ENCODE results near the gene ATP9A. TPM values are rescaled to one million over a fixed set of nuclear protein-coding genes. Genes with fewer than 3 reads are reported as not detected.
"Not testable (repeated sequence)": the region's sequence is repeated elsewhere in the genome, so short reads cannot be mapped to it uniquely, and the experiment has no call there.

Gene ATP9A
- total RNA-seq, 1 experiment from 2014 or later, result 20.6 TPM

GRCh38 chr20:51752343-51752951, 15.7 kb downstream of the ATP9A start:
- peak; percentile 96 for DNase-seq (ENCODE audit: low read depth)

- DNase-seq (ENCODE audit: low read depth), result no peak
Measured at GRCh38 chr20:51750770-51751388, 17.3 kb downstream of the ATP9A start.

- DNase-seq (ENCODE audit: low read depth), result peak; percentile 100
Measured at GRCh38 chr20:51750037-51750769, 18.0 kb downstream of the ATP9A start.

- peak; percentile 91 for DNase-seq (ENCODE audit: low read depth)
Measured at GRCh38 chr20:51749674-51750036, 18.5 kb downstream of the ATP9A start.

- DNase-seq (ENCODE audit: low read depth), result no peak
Measured at GRCh38 chr20:51747182-51747911, 20.8 kb downstream of the ATP9A start.

GRCh38 chr20:51745804-51746203, 22.4 kb downstream of the ATP9A start:
- DNase-seq (ENCODE audit: low read depth), result no peak

GRCh38 chr20:51740838-51741237, 27.4 kb downstream of the ATP9A start:
- no peak for DNase-seq (ENCODE audit: low read depth)

GRCh38 chr20:51740308-51740707, 27.9 kb downstream of the ATP9A start:
- DNase-seq (ENCODE audit: low read depth), result not testable (repeated sequence)

- no peak for DNase-seq (ENCODE audit: low read depth)
Measured at GRCh38 chr20:51739722-51740249, 28.4 kb downstream of the ATP9A start.

- DNase-seq (ENCODE audit: low read depth), result peak; percentile 39
Measured at GRCh38 chr20:51738877-51739447, 29.2 kb downstream of the ATP9A start.

- DNase-seq (ENCODE audit: low read depth), result not testable (repeated sequence)
Measured at GRCh38 chr20:51738261-51738660, 29.9 kb downstream of the ATP9A start.

- DNase-seq (ENCODE audit: low read depth), result no peak
Measured at GRCh38 chr20:51736947-51737346, 31.2 kb downstream of the ATP9A start.

- no peak for DNase-seq (ENCODE audit: low read depth)
Measured at GRCh38 chr20:51735728-51736600, 32.2 kb downstream of the ATP9A start.

GRCh38 chr20:51734876-51735720, 33.1 kb downstream of the ATP9A start:
- no peak for DNase-seq (ENCODE audit: low read depth)

GRCh38 chr20:51733070-51733469, 35.1 kb downstream of the ATP9A start:
- DNase-seq (ENCODE audit: low read depth), result no peak

GRCh38 chr20:51732096-51732791, 35.9 kb downstream of the ATP9A start:
- peak; percentile 38 for DNase-seq (ENCODE audit: low read depth)

- DNase-seq (ENCODE audit: low read depth), result no peak
Measured at GRCh38 chr20:51731731-51732095, 36.5 kb downstream of the ATP9A start.

GRCh38 chr20:51729771-51730170, 38.4 kb downstream of the ATP9A start:
- DNase-seq (ENCODE audit: low read depth), result no peak

GRCh38 chr20:51728737-51729136, 39.5 kb downstream of the ATP9A start:
- no peak for DNase-seq (ENCODE audit: low read depth)

Measured in M059J (cell line).